Gastrocnemius medialis (tissue), 4 donors: Measurements from ENCODE around the gene ZNF521. TPM values are rescaled to one million over a fixed set of nuclear protein-coding genes. Genes with fewer than 3 reads are reported as not detected.

Source experiments
- ATAC-seq, 2 donors: fragments of 150-250 bp; one replicate each; pipeline ENCODE4 v1.9.1; 2016
- DNase-seq, 2 donors: peaks; one replicate each; pipeline ENCODE4 v3.0.0-alpha.2; 2019
- H3K27ac ChIP-seq, 4 donors: fragments of 200-600 bp; sonication (generic); 1 replicate in 1 of 4; 2 replicates in 3 of 4; pipeline ENCODE4 v1.5.1; 2016 to 2018; ENCODE audit warnings: mild to moderate bottlenecking in 2 of 4, moderate library complexity in 1 of 4
- H3K27me3 ChIP-seq, 3 donors: fragments of 200-600 bp; sonication (generic) in 2 of 3; 1 replicate in 1 of 3; 2 replicates in 2 of 3; pipeline versions ENCODE4 v1.5.1 to v1.6.0; 2016 to 2019; ENCODE audit warnings: mild to moderate bottlenecking in 1 of 3, moderate library complexity in 1 of 3
- H3K36me3 ChIP-seq, 2 donors: fragments of 200-600 bp; sonication (generic) in 1 of 2; one replicate each; pipeline ENCODE4 v1.5.1; 2017 to 2018
- H3K4me1 ChIP-seq, 2 donors: fragments of 200-600 bp; sonication (generic) in 1 of 2; one replicate each; pipeline ENCODE4 v1.5.1; 2016 to 2017; ENCODE audit warnings: mild to moderate bottlenecking in 2 of 2
- H3K4me3 ChIP-seq, 4 donors: fragments of 200-600 bp; sonication (generic) in 3 of 4; 1 replicate in 1 of 4; 2 replicates in 3 of 4; pipeline ENCODE4 v1.5.1; 2016 to 2019; ENCODE audit warnings: mild to moderate bottlenecking in 2 of 4
- H3K9me3 ChIP-seq, 3 donors: fragments of 200-600 bp; sonication (generic) in 2 of 3; 1 replicate in 1 of 3; 2 replicates in 2 of 3; pipeline ENCODE4 v1.5.1; 2016 to 2019
- POLR2A ChIP-seq, 2 donors: fragments of 450-650 bp; IDR thresholded peaks; one replicate each; pipeline ENCODE4 v1.6.1; 2017; ENCODE audit warnings: antibody characterized with exemption in 2 of 2, mild to moderate bottlenecking in 2 of 2, moderate library complexity in 2 of 2
- in situ Hi-C, 4 donors: fragments of 200-750 bp; cut with MboI; loops; one replicate each; pipeline versions ENCODE4 v1.15.0 to v1.8.0; 2017; ENCODE audit warnings: low sequenced_read_pairs in 4 of 4
- intact Hi-C: fragments of 100-400 bp; cut with DNase I; formaldehyde crosslinking; loops from one replicate; pipeline ENCODE4 v1.15.1; 2023; ENCODE audit warnings: low total_unique reads
- total RNA-seq, 4 donors: library from RNA; depleted of rRNA; stranded (reverse); fragments of >200 nt; gene quantifications; one replicate each; pipeline versions ENCODE4 v1.1.0 to v1.2.3, GENCODE V29; 2016
- TF ChIP-seq, protein P1 (sequence below), 5 experiments: fragments of 450-650 bp in 3 of 5; fragments of 200-600 bp in 2 of 5; sonication (generic) in 2 of 5; IDR thresholded peaks in 4 of 5; conservative IDR thresholded peaks in 1 of 5; 1 replicate in 4 of 5; 2 replicates in 1 of 5; pipeline ENCODE4 v1.5.1; 2016 to 2019; ENCODE audit warnings: antibody characterized with exemption in 5 of 5, mild to moderate bottlenecking in 3 of 5, moderate library complexity in 3 of 5

ZNF521 gene
- total RNA-seq: 10 to 100 TPM in 1 of 4 donors, 1 to 10 TPM in 3; 3.5 to 15.6 (median 4.7) TPM

DNA sequence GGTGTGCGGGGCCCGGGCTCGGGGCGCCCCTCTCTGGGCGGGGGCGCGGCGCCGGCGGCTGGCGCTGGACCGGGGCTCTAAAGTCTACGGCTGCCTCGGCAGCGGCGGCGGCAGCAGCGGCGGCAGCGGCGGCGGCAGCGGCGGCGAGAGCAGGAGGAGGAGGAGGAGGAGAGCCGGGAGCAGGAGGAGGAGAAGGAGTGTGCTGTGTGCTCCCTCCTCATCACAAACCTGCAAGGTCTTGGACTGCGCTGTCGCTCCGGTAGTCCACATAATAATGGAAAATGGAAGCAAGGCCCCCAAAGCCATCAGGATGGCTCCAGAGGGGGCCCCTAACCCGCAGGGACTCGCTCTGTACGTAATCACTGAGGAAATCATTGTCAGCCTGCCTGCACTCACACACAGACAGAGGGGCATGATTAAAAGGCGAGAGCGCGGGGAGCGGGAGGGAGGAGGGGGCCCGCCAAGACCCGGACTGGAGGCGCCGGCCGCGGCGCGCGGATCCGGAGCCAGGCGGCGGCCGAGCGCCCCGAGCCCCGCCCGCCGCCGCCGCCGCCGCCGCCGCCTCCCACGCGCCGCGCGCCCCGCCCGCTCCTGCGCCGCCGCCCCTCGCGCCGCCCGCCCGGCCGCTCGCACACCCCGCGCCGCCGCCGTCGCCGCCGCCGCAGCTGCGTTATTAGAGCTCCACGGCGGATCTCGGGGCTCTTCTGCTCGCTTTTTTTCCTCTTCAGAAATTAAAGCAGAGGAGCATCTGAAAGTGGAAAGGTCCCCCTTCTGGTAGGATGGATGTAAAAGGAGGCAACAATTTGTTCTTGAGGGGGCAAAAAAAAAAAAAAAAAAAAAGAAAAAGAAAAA, at the start of gene ZNF521:
Gene ZNF521, minus strand, starts transcription at position 390 of the 852 bp plus-strand sequence. CDS start 1,220 bp downstream, outside the sequence.
- intact Hi-C loops (loop anchor here (2.0 to 10.0 kb wide), 6 partner anchors 115 to 957 kb away; partner anchors contain the start of gene OSBPL1A), in situ Hi-C loops (no loop called here)
- H3K4me3 ChIP-seq: peak within 1 kb of the TSS; percentile 73 to 94 (median 84)
- ATAC-seq (peak; percentile 82 to 84), DNase-seq (peak; percentile 83 to 84)
- TF ChIP-seq, protein P1, sequence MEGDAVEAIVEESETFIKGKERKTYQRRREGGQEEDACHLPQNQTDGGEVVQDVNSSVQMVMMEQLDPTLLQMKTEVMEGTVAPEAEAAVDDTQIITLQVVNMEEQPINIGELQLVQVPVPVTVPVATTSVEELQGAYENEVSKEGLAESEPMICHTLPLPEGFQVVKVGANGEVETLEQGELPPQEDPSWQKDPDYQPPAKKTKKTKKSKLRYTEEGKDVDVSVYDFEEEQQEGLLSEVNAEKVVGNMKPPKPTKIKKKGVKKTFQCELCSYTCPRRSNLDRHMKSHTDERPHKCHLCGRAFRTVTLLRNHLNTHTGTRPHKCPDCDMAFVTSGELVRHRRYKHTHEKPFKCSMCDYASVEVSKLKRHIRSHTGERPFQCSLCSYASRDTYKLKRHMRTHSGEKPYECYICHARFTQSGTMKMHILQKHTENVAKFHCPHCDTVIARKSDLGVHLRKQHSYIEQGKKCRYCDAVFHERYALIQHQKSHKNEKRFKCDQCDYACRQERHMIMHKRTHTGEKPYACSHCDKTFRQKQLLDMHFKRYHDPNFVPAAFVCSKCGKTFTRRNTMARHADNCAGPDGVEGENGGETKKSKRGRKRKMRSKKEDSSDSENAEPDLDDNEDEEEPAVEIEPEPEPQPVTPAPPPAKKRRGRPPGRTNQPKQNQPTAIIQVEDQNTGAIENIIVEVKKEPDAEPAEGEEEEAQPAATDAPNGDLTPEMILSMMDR (IDR thresholded peaks at IDR 0.05 in 4 of 5, conservative IDR thresholded peaks at IDR 0.05 in 1 of 5): no peak
- peak; percentile 61 to 73 for TF ChIP-seq POLR2A (IDR thresholded peaks at IDR 0.05)
- no peaks in the 10 kb centered on the region for H3K27me3 ChIP-seq
- peaks cover 6 to 14% of the 10 kb centered on the region in 2 donors for H3K4me1 ChIP-seq
- H3K9me3 ChIP-seq: no peaks in the 10 kb centered on the region
- no peaks in the 10 kb centered on the region for H3K36me3 ChIP-seq
- H3K27ac ChIP-seq: peak within 1 kb of the TSS; percentile 87 to 91 (median 90)

DNA sequence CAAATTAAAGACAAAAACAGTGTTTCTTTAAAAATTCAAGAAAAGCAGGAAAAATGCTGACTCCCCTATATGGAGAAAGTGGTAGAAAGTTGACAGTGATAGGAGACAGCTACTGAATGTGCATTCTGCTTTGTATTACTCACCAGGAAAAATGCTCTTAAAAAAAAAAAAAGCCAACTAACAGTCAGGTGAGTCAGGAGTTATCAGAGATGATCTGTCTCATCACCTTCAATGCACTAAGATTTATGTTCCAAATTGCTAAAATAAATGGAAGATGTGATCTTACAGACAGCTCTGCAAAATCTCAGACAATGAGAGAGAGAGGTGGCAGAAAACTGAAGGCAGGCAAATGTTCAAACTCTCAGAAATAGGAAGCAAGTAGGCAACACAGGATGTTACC, 47.6 kb upstream of the ZNF521 start:
- in situ Hi-C loops: no loop called here
- no peak for ATAC-seq

GRCh38 chr18:25392192-25392591, 40.2 kb upstream of the ZNF521 start:
- Histone ChIP-seq H3K36me3 (no peaks in the 10 kb centered on the region), H3K4me1 (no peaks in the 10 kb centered on the region), H3K27ac (no peak overlapping the region), H3K4me3 (no peak overlapping the region), H3K27me3 (no peaks in the 10 kb centered on the region), H3K9me3 (no peaks in the 10 kb centered on the region)
- DNase-seq (no peak), ATAC-seq (no peak)
- TF ChIP-seq, protein P1 (IDR thresholded peaks at IDR 0.05 in 4 of 5, conservative IDR thresholded peaks at IDR 0.05 in 1 of 5): no peak
- no peak for TF ChIP-seq POLR2A (IDR thresholded peaks at IDR 0.05)
- in situ Hi-C loops: no loop called here
- intact Hi-C loops: no loop called here

More for the DNA sequence above, 47.6 kb upstream of the ZNF521 start:
- Histone ChIP-seq H3K27me3 (no peaks in the 10 kb centered on the region), H3K9me3 (no peaks in the 10 kb centered on the region), H3K36me3 (no peaks in the 10 kb centered on the region), H3K27ac (no peak overlapping the region), H3K4me3 (no peak overlapping the region), H3K4me1 (no peaks in the 10 kb centered on the region)
- intact Hi-C loops: no loop called here
- TF ChIP-seq POLR2A (IDR thresholded peaks at IDR 0.05): no peak
- TF ChIP-seq, protein P1 (IDR thresholded peaks at IDR 0.05 in 4 of 5, conservative IDR thresholded peaks at IDR 0.05 in 1 of 5): no peak
- DNase-seq: no peak

DNA sequence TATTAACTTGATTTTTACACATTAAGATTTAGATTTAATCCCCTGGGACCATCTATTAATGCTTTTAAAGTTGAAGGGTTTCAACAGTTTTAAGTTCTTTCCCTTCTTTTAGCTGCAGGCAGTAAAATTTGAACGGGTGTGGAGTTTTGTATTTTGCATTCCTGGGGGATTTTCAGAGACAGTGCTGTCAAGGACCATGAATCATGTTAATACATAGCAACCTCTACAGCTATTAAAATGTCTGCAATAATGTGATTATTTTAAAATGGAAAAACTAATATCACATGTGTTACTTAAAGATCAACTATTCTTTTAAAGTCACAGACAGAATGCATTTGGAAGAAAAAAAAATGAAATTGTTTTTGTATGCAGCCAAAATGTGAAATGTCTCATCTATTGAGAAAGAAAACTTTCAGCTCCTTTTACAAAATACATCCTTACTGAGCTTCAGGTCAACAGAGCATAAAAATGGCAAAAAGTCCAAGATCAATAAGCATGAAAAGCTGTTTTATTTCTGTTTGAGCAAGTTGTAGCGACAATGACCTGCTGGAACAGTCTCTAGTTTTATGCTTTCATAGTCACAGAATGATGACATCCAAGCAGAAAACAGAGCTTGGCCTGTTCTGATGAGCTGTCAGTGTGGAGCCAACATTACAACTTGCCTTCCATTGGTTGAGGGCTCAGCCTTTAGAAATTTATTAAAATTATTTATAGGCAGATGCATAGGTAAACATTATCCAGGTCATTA, 21.6 kb upstream of the ZNF521 start:
- Histone ChIP-seq H3K36me3 (no peaks in the 10 kb centered on the region), H3K4me3 (no peak overlapping the region), H3K27me3 (no peaks in the 10 kb centered on the region), H3K4me1 (no peaks in the 10 kb centered on the region), H3K9me3 (no peaks in the 10 kb centered on the region), H3K27ac (no peak overlapping the region)
- no peak for ATAC-seq
- TF ChIP-seq, protein P1 (IDR thresholded peaks at IDR 0.05 in 4 of 5, conservative IDR thresholded peaks at IDR 0.05 in 1 of 5): no peak
- no peak for TF ChIP-seq POLR2A (IDR thresholded peaks at IDR 0.05)
- intact Hi-C loops (no loop called here), in situ Hi-C loops (no loop called here)
- no peak for DNase-seq
